Measurements from ENCODE around the gene CNTN1. TPM values are rescaled to one million over a fixed set of nuclear protein-coding genes. Genes with fewer than 3 reads are reported as not detected.

CNTN1 gene
- total RNA-seq, 1 experiment from 2014 or later: 3.0 TPM

DNA sequence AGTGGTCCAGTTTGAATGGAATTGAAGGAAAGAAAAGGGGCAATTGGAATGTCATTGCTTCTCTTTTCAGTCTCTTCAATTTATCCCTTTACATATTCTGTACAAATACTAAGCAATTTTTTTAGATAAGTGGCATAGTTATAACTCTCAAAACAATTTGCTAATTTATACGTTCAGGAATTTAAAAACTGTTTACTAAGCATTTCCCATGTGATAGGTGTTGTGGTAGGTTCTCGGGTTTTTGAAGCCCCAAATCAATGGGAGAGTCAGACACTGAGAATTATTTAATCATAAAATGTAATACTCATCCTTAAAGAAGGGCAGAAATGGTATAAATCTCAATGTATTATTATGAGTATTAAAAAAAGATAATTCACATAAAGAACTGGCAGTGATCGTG is 197.1 kb downstream of the CNTN1 start:
- ChIA-PET RAD21 (ENCODE audit: low non-redundant PET in 1 of 2, low total read pairs in 2 of 2, uncharacterized antibody in 2 of 2, unreplicated experiment in 2 of 2) (no interaction called here), CTCF (no interaction called here)

DNA sequence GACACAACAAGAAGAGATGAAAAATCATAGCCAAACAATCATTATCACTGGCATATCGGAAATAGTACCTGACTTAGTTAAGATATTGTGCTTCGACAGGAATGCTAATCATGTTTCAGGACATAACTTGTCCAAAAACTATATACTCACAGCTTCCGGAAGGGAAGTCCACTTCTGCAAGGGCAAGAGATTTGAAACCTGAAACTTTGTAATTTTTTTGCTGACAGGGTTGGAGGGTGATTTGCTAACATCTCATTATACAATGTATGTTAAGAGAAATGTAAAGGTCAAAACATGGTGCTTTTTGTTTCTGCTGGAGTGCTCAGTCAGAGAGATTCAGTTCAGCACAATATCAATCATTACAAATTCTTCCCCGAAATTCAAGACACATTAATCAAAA is 200.3 kb downstream of the CNTN1 start:
- no peak overlapping the region for H3K4me3 ChIP-seq (replicated peaks in 1 of 2; ENCODE audit: low read depth in 1 of 2, low read length in 2 of 2)
- DNase-seq (ENCODE audit: low read depth, low spot score) (no peak), ATAC-seq (no peak)
- no peaks in the 10 kb centered on the region for H3K9me2 ChIP-seq (ENCODE audit: insufficient read depth)
- H3K4me1 ChIP-seq (ENCODE audit: control insufficient read depth in 1 of 2, insufficient read depth in 2 of 2, low read length in 2 of 2): no peaks in the 10 kb centered on the region
- H3K4me2 ChIP-seq (ENCODE audit: low read length): no peak overlapping the region
- intact Hi-C loops (cut with micrococcal nuclease): no loop called here
- H3K9ac ChIP-seq (ENCODE audit: low read length): no peak overlapping the region
- H3K36me3 ChIP-seq (ENCODE audit: control insufficient read depth in 1 of 2, insufficient read depth in 2 of 2, low read length in 2 of 2): no peaks in the 10 kb centered on the region
- ChIA-PET RAD21 (ENCODE audit: low non-redundant PET in 1 of 2, low total read pairs in 2 of 2, uncharacterized antibody in 2 of 2, unreplicated experiment in 2 of 2) (no interaction called here), CTCF (no interaction called here), POLR2A (no interaction called here)
- no TSS peak for BruUV-seq (replicated peaks)
- no peak overlapping the region for H3K27ac ChIP-seq (ENCODE audit: low read depth, low read length)
- no peaks in the 10 kb centered on the region for H3K9me3 ChIP-seq (ENCODE audit: control insufficient read depth in 1 of 2, insufficient read depth in 1 of 2, low read depth in 1 of 2, low read length in 2 of 2)
- no peaks in the 10 kb centered on the region for H3K79me2 ChIP-seq (ENCODE audit: insufficient read depth, low read length)
- no peaks in the 10 kb centered on the region for H3K27me3 ChIP-seq (ENCODE audit: insufficient read depth, low read length)
- no peak overlapping the region for H2AFZ ChIP-seq (ENCODE audit: low read depth, low read length, poor library complexity, severe bottlenecking)
- H4K20me1 ChIP-seq (ENCODE audit: insufficient read depth): no peaks in the 10 kb centered on the region
- TF ChIP-seq POLR2AphosphoS5 (IDR thresholded peaks at IDR 0.05; ENCODE audit: low read depth, low read length): no peak
- no peak for TF ChIP-seq ZNF274 (IDR thresholded peaks at IDR 0.05; ENCODE audit: low read depth, low read length)
- TF ChIP-seq, protein P1, sequence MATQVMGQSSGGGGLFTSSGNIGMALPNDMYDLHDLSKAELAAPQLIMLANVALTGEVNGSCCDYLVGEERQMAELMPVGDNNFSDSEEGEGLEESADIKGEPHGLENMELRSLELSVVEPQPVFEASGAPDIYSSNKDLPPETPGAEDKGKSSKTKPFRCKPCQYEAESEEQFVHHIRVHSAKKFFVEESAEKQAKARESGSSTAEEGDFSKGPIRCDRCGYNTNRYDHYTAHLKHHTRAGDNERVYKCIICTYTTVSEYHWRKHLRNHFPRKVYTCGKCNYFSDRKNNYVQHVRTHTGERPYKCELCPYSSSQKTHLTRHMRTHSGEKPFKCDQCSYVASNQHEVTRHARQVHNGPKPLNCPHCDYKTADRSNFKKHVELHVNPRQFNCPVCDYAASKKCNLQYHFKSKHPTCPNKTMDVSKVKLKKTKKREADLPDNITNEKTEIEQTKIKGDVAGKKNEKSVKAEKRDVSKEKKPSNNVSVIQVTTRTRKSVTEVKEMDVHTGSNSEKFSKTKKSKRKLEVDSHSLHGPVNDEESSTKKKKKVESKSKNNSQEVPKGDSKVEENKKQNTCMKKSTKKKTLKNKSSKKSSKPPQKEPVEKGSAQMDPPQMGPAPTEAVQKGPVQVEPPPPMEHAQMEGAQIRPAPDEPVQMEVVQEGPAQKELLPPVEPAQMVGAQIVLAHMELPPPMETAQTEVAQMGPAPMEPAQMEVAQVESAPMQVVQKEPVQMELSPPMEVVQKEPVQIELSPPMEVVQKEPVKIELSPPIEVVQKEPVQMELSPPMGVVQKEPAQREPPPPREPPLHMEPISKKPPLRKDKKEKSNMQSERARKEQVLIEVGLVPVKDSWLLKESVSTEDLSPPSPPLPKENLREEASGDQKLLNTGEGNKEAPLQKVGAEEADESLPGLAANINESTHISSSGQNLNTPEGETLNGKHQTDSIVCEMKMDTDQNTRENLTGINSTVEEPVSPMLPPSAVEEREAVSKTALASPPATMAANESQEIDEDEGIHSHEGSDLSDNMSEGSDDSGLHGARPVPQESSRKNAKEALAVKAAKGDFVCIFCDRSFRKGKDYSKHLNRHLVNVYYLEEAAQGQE (IDR thresholded peaks at IDR 0.05; ENCODE audit: low read depth): no peak
- TF ChIP-seq TCF7L2 (IDR thresholded peaks at IDR 0.05; ENCODE audit: borderline replicate concordance, extremely low read depth, insufficient read depth, insufficient read length): no peak
- no peak for TF ChIP-seq POLR2A (IDR thresholded peaks at IDR 0.05; ENCODE audit: borderline replicate concordance, extremely low read depth, insufficient read depth, insufficient read length)
- TF ChIP-seq, protein P2, sequence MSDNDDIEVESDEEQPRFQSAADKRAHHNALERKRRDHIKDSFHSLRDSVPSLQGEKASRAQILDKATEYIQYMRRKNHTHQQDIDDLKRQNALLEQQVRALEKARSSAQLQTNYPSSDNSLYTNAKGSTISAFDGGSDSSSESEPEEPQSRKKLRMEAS (IDR thresholded peaks at IDR 0.05): no peak

More for the DNA sequence above, 197.1 kb downstream of the CNTN1 start:
- BruUV-seq (replicated peaks): no TSS peak
- Histone ChIP-seq H3K79me2 (ENCODE audit: insufficient read depth, low read length) (no peaks in the 10 kb centered on the region), H3K4me3 (replicated peaks in 1 of 2; ENCODE audit: low read depth in 1 of 2, low read length in 2 of 2) (no peak overlapping the region), H2AFZ (ENCODE audit: low read depth, low read length, poor library complexity, severe bottlenecking) (no peak overlapping the region), H3K27me3 (ENCODE audit: insufficient read depth, low read length) (no peaks in the 10 kb centered on the region), H3K9me3 (ENCODE audit: control insufficient read depth in 1 of 2, insufficient read depth in 1 of 2, low read depth in 1 of 2, low read length in 2 of 2) (no peaks in the 10 kb centered on the region), H3K4me1 (ENCODE audit: control insufficient read depth in 1 of 2, insufficient read depth in 2 of 2, low read length in 2 of 2) (no peaks in the 10 kb centered on the region), H3K9me2 (ENCODE audit: insufficient read depth) (no peaks in the 10 kb centered on the region), H3K36me3 (ENCODE audit: control insufficient read depth in 1 of 2, insufficient read depth in 2 of 2, low read length in 2 of 2) (no peaks in the 10 kb centered on the region), H3K9ac (ENCODE audit: low read length) (no peak overlapping the region), H3K4me2 (ENCODE audit: low read length) (no peak overlapping the region), H4K20me1 (ENCODE audit: insufficient read depth) (no peaks in the 10 kb centered on the region), H3K27ac (ENCODE audit: low read depth, low read length) (no peak overlapping the region)
- TF ChIP-seq, protein P3, sequence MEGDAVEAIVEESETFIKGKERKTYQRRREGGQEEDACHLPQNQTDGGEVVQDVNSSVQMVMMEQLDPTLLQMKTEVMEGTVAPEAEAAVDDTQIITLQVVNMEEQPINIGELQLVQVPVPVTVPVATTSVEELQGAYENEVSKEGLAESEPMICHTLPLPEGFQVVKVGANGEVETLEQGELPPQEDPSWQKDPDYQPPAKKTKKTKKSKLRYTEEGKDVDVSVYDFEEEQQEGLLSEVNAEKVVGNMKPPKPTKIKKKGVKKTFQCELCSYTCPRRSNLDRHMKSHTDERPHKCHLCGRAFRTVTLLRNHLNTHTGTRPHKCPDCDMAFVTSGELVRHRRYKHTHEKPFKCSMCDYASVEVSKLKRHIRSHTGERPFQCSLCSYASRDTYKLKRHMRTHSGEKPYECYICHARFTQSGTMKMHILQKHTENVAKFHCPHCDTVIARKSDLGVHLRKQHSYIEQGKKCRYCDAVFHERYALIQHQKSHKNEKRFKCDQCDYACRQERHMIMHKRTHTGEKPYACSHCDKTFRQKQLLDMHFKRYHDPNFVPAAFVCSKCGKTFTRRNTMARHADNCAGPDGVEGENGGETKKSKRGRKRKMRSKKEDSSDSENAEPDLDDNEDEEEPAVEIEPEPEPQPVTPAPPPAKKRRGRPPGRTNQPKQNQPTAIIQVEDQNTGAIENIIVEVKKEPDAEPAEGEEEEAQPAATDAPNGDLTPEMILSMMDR (IDR thresholded peaks at IDR 0.05 in 2 of 3, conservative IDR thresholded peaks at IDR 0.05 in 1 of 3; ENCODE audit: borderline replicate concordance in 1 of 3, insufficient read depth in 1 of 3, low read depth in 2 of 3, low read length in 2 of 3): no peak
- no peak for TF ChIP-seq ZNF274 (IDR thresholded peaks at IDR 0.05; ENCODE audit: low read depth, low read length)
- no peak for TF ChIP-seq YY1 (IDR thresholded peaks at IDR 0.05; ENCODE audit: extremely low read depth, insufficient replicate concordance, low read depth, low read length)
- TF ChIP-seq EZH2 (IDR thresholded peaks at IDR 0.05): no peak
- TF ChIP-seq CEBPB (IDR thresholded peaks at IDR 0.05; ENCODE audit: low read depth): no peak
- TF ChIP-seq POLR2A (IDR thresholded peaks at IDR 0.05; ENCODE audit: borderline replicate concordance, extremely low read depth, insufficient read depth, insufficient read length): no peak
- TF ChIP-seq EZH2phosphoT487 (IDR thresholded peaks at IDR 0.05; ENCODE audit: borderline replicate concordance): no peak
- TF ChIP-seq, protein P2 (IDR thresholded peaks at IDR 0.05): no peak
- ATAC-seq: no peak
- intact Hi-C loops (cut with micrococcal nuclease): no loop called here
- no peak for DNase-seq (ENCODE audit: low read depth, low spot score)
- POLR2A ChIA-PET: no interaction called here

Data from HCT116 (cell line).